Measurements from ENCODE around the gene CDK8.

Gene CDK8

DNA sequence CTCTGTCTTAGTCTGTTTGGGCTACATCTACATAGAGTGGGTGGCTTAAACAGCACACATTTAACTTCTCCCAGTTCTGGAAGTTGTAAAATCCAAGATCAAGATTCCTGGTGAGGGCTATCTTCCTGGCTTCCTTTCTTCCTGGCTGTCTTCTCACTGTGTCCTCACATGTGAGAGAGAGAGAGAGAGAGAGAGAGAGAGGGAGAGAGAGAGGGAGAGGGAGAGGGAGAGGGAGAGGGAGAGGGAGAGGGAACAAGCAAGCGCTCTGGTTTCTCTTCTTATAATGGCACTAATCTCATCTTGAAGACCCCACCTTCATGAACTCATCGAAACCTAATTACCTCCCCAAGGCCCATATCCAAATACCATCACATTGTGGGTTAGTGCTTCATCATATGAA lies 69.2 kb downstream of the CDK8 start:
- no peak for DNase-seq

DNA sequence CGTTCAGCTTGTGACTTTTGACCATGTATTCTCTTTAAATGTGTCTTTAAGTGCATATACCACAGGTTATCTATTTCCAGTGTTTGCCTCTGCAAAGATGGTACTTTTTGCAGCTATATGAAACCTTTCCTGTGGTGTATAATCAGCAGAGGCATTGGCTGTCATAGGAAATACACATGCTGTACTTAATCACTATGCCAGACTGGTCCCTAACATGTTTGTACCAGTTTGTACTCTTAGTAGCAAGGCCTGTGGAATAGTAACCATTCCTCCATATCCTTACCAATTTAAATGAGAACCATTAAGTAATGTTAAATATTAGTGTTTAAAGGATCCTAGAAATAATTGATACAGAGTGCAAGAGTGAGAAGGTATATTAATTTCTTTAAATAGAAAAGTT lies 69.8 kb downstream of the CDK8 start:
- no peak for DNase-seq

DNA sequence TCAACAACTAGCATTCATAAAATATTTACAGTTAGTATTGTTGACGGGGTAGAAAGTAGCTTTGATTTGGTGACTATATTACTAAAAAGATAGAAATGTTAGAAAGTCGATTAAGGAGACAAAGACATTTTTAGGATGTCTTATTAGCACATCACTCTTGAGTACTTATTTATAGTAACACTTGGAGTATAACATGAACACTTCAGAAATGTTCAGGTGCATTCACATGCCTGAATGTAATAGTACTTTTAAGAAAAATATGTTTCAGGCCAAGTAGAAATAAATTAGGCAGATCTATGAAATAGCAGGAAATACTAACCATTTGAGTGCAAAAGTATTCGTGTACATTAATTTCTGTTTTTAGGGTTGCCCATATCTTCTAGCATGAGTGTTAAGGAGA lies 70.4 kb downstream of the CDK8 start:
- no peak for DNase-seq

DNA sequence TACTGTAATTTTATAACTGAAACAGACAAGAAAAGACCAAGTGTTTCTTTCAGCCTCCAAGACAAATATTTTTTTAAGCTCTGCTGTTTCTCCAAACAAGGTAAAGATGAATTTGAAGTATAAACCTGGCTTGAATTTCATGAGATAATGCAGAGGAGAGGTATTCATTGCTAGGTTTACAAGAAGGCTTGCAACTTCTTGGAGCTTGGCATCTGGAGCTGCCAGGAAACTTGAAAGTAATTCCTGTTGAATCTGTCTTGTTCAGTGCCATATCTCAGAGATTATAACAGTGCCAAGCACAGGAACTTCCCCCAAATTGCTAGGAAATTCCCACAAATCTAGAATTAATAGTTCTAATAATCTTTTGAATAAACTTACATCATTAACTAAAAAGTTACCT lies 70.9 kb downstream of the CDK8 start:
- no peak for DNase-seq

DNA sequence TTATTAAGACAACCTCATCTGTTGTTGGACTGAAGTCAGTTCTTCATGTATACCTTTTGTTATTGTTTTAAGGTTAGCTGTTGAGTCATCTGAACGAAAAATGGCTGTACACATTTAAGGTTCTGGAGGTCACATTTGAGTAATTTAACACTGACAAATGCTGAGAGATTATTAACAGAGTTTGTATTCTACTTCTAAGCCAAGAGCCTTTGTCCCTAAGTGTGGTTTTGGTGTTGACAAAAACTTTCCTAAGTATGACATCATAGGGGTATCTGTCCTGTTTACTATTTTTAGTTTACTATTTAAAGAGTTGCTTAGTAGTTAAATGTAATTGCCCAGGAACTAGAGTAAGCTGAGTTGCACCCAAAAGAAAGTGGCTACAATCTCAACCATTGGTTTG lies 71.9 kb downstream of the CDK8 start:
- DNase-seq = no peak

DNA sequence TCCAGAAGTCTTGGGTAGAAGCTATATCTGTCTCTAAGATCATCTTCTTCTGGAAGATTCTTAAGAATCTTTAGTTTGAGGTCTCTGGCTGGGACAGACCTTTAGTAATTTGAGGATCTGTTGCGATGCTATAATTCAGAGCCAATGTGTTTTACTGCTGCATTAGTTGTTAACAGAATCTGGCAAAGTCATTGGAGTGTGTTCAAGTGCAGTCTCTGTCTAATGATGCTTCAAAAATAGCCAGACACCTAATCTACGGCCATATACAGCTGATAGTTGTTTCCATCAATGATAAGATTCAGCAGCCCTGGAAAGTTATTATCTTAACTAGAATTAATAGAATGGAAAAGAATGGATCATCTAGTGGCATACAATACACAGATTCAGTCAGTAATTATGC lies 72.6 kb downstream of the CDK8 start:
- DNase-seq = no peak

DNA sequence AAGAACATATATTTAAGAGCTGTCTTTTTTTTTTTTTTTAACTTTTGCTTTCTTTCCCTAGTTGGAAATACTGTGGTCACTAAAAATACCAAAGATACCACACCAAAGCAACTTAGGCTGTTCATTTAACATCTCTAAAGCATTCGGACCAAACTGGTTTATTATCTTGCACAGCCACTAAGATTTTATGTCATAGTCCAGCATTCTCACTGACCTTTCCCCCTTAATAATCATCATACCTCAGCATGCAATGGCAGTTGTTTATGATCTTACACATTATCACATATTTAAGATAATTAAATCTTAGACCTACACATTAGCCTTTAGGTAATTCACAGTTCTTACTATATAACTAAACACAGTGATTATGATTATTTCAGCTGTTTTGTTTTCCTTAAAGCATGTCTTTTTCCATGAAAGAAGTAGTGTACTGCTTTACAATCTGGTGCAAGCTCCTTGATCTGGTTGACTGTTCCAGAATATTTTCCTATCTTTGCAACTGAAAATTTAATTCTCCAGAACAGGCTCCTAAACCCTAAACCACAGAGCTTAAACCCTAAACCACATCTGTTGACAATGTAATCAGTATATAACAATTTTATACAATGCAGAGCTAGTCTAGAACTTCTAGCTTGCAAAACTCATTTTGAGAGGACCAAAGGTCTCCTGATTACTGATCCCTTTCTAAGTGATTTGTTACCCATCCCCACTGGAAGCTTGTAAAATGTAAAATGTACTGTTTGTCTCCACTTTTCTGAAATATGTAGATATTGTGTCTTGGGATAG lies 74.2 kb downstream of the CDK8 start:
- no peak for DNase-seq

DNA sequence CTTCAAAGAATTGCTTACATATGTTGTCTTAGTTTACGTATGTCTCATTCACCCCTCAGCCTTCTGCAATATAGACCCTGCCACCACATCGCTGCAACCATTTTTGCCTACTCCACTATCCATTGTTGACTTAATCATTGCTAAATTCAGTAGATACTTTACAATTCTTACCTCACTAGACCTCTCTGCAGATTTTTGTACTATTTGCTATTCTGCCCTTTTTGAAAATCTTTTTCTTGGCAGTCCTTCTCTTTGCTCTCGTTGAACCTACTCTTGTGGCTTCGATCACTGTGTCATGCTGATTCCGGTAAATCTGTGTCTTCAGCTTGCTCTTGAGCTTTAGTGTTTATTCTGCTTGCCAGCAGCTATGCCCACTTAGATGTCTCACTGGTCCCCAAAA lies 81.2 kb downstream of the CDK8 start:
- no peak for DNase-seq

DNA sequence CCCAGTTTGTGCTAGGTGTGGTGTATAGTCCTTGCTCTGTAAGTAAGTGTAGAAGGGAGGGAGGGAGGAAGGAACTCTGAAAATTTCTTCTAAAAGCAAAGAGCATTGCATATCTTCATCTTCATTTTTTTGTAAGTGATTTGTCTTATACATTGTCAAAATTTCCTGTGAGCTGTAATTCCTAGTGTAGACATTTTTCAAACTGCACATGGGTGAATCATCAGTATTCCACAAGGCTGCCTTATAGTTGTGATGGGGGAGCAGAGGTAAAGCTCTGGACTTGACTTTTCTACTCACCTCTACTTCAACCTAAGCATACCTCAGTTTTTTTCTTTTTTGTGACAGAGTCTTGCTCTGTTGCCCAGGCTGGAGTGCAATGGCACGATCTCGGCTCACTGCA lies 86.9 kb downstream of the CDK8 start:
- DNase-seq = no peak

DNA sequence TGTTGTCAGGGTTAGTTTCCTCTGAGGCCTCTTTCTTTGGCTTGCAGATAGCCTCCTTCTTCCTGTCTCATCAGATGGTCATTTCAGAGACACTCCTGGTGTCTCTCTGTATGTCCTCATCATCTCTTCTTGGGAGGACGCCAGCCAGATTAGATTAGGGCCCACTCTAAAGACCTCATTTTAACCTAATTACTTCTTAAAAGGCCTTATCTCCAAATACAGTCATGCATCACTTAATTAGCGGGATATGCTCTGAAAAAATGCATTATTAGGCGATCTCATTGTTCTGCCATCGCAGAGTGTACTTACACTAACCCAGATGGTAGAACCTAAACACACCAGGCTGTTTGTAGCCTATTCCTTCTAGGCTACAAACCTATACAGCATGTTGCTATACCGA lies 89.0 kb downstream of the CDK8 start:
- no peak for DNase-seq

DNA sequence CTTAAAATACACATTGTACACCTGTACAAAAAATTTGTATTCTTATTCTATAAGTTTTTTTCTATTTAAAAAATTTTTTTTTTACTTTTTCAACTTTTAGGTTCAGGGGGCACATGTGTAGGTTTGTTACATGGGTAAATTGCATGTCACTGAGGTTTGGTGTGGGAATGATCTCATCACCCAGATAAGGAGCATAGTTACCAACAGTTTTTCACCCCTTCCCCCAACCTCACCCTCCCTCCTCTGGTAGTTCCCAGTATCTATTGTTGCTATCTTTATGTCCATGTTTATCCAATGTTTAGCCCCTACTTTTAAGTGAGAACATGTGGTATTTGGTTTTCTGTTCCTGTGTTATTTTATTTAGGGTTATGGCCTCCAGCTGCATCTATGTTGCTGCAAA lies 89.9 kb downstream of the CDK8 start:
- no peak for DNase-seq

DNA sequence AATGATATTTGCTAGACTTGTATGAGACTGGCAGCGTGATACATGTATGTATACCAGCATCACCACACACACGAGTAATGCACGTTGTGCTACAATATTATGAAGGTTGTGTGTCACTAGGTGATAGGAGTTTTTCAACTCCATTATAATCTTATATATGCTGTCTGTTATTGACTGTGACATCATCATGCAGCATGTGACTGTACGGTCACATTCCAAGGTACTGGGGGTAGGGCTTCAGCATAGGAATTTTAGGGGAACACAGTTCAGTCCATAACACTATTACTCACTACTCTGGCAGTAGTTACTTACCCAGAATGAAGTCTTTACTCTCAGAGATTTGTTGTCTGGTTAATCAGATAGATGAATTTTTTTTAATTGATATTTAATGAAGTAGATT lies 91.1 kb downstream of the CDK8 start:
- no peak for DNase-seq

DNA sequence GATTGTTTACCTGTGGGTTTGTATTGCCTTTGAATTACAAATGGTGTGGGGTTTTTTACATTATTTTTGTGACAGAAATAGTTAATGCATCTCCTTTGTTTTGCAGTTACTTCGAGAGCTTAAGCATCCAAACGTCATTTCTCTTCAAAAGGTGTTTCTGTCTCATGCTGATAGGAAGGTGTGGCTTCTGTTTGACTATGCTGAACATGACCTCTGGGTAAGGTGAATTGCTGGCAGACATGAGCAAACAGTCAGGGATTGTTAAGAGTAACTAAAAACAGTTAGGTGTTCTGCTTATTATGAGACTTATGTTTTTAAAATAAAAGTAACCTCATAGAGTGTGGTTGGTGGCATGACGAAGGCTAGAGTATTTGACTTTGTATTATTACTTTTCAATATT lies 95.0 kb downstream of the CDK8 start:
- DNase-seq = no peak

DNA sequence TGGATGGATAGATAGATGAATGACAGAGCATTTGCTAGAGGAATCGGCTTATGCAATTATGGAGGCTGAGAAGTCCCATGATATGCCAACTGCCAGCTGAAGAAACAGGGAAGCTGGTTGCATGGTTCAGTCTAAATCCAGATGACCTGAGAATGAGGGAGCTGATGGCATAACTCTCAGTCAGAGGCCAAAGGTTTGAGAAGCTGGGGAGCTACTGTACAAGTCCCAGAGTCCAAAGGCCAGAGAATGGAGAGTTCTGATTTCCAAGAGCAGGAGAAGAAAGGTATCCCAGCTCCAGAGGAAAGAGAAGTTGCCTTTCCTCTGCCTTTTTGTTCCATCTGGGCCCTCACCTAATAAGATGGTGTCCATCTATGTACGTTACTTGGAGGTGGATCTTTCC lies 108.3 kb downstream of the CDK8 start:
- DNase-seq = no peak

DNA sequence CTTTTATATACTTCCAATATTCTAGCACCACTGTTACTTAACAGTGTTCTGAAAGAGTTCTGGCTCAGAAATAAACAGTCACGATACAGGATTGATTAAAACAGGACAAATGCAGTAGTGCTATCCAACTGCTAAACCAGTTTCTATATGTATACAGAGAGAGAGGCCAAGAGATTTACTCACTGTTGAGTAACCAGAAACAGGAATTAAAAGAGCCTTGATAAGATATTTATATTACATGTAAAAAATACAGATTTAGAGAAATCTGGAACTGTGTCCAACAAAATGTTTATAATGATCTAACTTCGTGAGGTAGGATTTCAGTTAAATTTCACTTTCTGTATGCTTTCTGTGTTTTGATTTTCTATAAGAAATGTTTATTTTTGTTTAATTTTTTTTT lies 116.6 kb downstream of the CDK8 start:
- DNase-seq = no peak

DNA sequence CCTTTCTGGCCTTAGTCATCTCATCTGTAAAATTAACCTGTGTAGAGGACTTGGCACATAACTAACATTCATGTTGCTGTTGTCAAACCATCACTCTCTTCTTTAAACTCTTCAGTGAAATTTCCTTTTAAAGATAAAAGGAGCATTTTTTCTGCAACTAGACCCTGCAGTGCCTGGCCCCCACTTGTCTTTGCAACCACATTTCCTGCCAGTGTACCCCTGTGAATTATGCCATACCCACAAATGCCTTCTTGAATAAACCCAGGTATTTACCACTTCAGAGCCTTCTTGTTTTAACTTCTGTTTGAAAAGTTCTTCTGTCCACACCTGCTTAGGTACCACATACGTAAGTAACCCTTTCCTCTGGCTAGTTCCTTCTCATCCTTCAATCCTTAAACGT lies 118.8 kb downstream of the CDK8 start:
- peak in 1 of 2 donors; percentile 4 for DNase-seq

DNA sequence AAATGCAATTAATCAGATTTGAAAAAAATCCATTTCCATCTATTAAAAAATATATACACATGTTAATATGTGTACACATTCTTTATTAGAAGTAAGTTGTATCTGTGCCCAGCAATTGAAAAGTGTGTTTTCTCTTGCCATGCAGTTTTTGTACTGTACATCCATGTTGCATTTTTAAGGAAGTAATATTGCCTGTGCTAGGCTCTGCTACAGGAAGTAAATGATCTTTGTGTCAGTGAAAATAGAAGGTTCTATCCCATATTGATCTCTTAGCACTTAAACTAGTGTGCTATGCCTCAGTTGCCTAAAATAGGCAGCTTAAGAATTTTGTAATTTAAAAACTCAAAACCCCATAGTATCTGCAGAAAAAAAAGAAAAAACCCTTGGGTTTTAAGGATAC lies 122.5 kb downstream of the CDK8 start:
- DNase-seq = no peak

DNA sequence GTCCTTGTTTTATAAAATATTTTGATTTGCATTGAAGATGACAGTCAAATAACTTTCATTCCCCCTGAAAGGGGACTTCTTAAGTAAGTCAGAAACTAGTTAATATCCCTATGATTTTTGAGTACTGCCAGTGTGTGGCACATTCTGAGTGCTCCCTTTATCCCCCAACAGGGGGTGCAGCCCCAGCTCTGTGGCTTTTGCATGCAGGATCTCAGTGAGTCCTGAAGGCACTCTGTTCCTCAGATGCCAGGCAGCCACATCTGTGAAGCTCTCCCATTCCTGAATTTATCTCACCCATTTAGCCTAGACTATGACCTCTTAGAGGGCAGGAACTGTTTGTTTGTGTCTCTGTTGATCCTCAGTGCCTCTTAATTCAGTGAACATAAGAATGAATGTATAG lies 123.1 kb downstream of the CDK8 start:
- no peak for DNase-seq

DNA sequence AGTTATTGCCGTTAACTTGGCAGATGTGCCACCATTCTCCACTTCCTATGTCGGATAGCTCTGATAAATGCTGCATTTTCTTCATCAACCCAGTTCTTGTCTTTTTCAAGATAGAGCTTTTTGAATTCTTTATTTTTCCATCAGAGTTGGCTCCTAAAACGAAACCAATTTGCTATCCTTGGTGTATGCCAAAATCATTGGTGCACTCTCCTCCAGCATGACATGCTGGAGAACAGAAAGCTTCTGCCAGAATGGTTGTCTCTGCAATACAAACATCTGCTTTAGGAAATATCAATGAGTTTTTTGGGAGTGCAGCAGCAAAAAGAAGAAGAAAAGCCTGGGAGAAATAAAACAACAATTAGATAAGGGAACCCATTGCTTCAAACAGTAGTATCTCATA lies 124.2 kb downstream of the CDK8 start:
- DNase-seq = no peak

DNA sequence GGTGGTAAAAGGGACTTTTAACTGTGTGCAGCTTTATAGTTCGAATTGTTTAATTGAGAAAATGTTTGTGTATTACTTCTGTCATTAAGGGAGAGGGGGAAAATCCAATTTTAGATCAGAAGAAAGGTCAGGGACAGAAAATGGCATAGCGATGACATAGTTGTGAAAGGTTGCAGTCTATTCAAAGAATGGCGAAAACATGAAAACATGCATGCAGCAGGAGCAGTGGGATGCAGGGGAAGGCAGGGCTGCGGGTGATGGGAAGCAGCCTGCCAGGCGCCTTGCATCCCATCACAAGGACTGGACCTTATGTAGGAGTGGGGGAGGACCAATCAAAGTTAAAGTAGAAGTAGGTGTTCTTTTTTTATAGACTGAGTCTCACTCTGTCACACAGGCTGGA lies 125.9 kb downstream of the CDK8 start:
- no peak for DNase-seq

DNA sequence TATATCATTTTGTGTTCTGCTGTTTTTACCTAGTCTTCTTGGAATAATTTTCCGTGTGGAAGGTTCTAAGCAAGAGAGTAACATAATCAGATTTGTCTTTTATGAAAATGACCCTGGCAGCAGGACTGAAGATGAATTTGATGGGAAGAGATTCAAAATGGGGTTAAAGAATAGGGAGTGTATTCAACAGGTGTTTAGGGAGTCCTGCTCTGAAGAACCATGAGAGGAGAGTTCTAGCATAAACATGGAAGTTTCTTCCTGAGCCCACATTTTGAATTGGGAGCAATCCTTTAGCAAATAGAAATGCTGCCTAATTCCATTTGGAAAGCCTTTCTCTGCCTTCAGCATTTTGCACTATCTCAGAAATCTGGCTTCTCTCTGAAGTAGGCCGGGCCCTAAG lies 127.0 kb downstream of the CDK8 start:
- no peak for DNase-seq

DNA sequence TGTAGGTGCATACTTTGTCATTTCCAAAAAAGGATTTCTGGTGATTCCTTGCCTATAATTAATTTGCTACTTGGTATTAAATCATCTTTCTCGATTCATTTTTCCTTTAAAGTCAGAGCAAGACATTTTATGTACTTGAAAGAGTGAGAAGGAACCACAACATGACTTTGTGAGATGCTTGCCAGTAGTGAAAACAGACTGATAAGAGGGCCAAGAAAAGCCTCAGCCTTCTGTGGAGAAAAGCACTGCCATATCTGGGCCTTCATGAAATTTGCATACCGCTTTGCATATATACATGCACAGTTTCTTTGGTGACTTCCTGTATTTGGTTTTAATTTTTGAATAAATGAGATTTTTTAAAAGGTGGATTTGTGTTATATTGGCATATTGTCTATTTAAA lies 128.4 kb downstream of the CDK8 start:
- DNase-seq = no peak

DNA sequence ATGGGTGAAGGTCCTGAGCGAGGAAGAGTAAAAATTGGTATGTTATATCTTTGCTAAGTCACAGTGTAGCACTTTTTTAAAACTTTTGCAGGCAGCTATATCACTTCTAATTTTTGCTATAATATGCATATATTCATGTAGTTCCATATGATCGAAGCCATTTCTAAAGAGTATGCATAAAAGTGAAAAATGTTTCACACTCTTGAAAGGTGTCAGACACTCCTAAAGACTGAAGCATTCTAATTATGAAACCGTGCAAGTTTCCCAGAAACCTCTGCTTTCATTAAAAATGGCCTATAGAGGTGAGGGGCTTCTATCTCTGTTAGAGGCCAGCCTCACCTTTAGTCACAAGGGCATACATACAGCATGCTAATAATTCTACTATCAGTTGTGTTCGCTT lies 128.9 kb downstream of the CDK8 start:
- no peak for DNase-seq

DNA sequence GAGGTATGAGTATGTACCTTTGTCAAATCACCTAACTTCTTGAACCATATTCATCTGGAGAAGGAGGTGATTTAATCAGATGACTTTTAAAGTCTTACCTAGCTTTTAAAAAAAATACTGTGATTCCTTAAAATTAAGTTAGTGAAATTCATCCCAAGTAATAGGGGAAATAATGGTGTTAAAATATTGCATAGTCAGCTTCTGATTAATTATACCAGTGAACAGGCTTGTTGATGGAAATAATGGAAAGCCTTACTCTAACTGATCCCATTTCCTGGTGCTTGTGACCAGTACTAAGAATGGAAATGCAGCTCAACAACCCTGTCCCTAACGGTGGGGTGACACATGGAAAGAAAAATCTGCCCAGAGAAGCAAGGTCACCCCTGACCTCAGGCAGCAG lies 130.7 kb downstream of the CDK8 start:
- DNase-seq = no peak

DNA sequence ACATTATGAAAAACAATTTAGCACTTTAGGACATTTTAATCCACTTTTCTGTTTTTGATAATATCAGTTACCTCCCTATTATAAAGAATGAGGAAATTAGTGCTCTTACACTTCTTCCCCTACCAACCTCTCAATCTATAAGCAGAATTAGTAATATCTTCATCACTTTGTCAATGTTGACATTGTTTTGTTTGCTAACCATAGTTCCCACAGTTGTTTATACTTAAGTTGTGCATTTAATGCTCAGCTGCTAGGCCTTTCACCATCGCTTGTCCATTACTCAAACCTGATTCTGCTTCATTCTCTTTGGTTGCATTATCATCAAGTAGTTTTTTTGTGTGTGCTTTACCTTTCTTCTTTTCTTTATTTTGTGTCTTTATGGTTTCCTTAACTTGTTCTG lies 132.1 kb downstream of the CDK8 start:
- no peak for DNase-seq

DNA sequence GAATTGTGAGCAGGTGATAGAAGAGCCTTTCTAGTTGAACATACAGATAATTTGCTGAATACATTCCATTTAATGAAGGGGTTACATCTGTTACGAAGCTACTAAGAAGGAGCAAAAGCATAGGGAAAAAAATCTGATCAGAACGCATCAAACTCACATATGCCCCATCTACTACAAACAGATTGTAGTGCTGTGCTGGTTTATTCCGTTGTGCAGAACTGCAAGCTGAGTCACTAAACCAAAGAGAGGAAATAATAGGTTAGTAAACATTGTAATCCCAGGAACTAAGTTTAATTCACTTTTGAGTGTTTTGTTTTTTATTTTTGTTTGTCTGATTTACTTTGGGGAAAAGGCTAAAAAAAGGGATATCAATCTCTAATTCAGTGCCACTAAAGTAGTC lies 136.3 kb downstream of the CDK8 start:
- no peak for DNase-seq
